GM18909 (cell line): Measurements from ENCODE around the gene HMCN2.

Experiments used
- ATAC-seq: cut with Tn5 transposase; IDR thresholded peaks from one replicate; pipeline ENCODE4 v1.9.1; 2021; ENCODE audit warnings: mild to moderate bottlenecking; ENCODE audit not compliant: unreplicated experiment, poor library complexity

HMCN2 gene

GRCh38 chr9:130443456-130443801 is 177.9 kb downstream of the HMCN2 start:
- no peak for ATAC-seq

DNA sequence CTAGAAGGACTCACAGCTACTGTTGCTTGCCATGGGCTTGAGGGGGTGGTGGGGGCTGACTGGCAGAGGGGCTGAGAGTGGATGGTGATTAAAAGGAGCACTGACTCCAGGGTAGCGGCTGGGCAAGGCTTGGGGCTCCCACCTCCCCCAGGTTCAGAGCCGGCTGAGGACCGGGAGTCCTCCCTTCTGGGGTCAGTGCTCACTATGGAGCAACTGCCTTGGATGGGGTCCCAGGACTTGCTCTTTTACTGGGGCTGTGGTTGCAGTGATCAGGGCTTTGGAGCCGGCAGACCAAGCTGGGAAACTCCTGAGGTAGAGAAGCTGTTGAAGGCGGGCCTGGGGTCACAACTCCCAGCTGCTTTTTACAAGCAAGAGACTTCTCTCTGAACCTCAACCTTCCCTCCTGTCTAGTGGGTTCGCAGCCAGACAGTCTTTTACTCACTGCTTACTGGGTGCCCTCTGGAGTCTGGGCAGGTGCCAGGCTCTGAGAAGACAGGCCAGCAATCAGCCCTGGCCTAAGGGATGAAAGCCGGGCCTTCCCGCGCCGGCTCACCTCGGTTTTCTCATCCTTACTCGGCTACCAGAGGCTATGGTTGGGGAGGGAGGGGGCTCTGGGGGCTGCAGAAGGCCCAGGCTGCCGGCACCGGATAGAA is 178.4 kb downstream of the HMCN2 start:
- ATAC-seq, result no peak

GRCh38 chr9:130444565-130445221 is 179.1 kb downstream of the HMCN2 start, which contains the start of gene ASS1:
ASS1 (plus strand) TSS chr9:130444961; CDS start chr9:130452229, 7,268 bp downstream.
- no peak for ATAC-seq

DNA sequence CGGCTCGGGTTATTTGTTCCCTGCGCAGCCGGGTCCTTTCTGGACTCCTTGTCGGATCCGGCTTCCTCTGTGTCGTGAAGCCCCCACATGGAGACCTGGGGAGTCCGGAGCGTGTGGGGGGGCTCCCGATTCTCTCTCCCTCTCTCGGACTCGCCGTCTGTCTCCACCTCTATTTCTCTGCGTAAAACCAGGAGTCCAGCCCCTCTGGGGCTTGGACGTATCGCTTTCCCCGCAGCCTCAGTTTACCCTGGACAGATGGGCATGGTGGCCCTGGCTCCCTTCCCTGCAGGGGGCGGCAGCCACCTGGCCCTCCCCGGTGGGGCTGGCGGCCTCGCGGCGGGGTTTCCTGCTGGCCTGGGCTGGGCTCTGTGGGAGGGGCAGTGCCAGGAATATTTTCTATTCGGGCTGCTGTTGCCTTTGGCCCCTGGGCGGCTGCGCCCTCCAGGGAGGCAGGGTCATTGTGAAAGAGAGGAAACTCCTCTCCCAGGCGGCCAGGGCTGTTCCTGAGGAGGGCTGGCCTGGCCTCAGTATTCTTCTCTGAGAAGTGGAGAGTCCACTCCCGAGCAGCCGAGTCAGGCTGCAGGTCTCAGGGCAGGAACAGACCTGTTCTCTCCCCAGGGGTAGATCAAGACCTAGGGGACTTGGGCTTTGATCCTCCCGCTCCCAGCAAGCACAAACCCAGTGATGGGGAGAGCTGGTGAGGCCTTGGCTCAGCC is 179.9 kb downstream of the HMCN2 start:
- ATAC-seq, result no peak

DNA sequence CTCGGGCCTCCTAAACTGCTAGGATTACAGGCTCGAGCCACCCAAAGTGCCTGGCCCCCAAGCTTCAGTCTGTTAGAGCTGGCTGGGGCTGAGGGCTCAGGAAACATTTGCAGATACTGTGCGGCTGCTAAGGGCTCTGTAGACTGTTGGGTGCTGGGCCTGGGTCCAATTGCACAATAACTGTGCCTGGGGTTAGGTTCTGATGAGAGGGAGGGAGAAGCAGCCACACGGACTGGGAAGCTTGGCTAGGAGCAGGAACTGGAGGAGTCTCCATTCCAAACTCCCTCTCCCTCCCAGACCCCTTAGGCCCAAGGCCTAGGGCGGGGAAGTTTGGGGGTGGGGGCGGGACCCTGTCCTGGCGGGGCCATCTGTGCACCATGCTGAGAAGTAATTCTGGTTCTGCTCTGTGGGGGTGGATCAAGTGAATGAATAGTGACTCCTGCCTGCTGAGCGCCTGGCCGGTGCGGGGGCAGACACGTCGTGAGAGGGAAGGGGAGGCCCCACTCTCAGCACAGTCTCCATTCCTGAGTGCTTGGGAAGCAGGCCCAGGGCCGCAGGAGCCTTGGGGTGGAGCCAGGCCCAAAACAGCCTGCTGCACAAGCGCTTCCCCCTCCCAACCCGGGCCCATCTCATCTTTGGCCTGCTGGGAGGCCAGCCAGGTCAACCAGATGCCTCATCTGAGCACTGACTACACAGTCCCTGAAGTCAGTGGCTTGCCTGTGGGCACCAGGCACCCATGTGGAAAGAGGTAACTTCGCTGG is 180.7 kb downstream of the HMCN2 start:
- ATAC-seq, result no peak

GRCh38 chr9:130447193-130447816 is 181.7 kb downstream of the HMCN2 start:
- no peak for ATAC-seq

GRCh38 chr9:130448035-130448624 is 182.6 kb downstream of the HMCN2 start:
- ATAC-seq, result no peak

- no peak for ATAC-seq
Observed at GRCh38 chr9:130448771-130449603, 183.4 kb downstream of the HMCN2 start.

DNA sequence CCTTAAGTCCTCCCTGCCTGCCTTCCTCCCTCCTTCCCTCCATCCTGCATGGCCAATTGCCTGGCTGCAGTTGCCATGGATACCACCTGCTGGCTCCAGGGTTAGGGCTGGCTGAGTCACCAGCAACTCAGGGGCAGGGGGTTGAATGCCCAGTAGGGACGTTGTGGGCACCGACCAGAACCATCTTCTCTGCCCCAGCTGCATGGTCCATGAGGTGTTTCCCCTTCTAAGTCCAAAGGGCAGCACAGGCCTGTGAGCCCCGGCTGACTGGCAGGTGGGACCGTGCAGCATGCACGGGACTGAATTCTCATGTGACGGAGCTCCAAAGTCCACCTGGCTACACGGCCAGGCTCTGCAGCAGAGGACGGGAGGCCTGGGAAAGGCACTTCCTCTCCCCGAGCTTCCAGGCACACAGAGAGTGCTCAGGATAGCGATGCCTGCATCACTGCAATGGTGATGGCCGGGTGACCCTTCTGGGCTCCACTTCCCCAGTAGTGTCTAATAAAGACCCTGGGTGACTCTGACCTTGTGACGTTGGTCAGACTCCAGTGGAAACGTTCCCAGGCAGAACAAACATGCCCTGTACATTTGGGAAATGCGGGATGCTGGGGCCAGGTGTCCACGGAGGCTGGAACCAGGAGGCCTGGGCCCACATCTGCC is 184.9 kb downstream of the HMCN2 start:
- no peak for ATAC-seq

GRCh38 chr9:130451004-130451390 is 185.4 kb downstream of the HMCN2 start:
- ATAC-seq, result no peak

GRCh38 chr9:130451509-130452388 is 186.2 kb downstream of the HMCN2 start:
- ATAC-seq, result no peak

DNA sequence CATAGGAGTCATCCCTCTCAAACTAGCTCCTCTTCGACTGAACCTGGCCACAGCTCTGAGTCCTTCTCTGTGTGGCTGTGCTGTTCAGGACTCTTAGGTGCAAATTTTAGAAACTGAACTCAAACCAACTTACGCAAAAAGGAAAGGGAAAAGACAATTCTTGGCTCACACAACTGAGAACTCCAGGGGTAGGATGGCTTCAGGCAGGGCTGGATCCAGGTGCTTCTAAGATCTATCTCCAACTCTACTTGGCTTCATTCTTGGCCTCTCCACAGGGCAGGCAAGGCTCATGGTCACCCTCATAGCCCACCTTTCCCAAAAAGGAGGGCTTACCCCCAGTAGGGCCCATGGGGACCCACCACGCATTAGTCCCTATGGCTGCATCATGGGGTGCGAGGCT is 187.3 kb downstream of the HMCN2 start:
- no peak for ATAC-seq

DNA sequence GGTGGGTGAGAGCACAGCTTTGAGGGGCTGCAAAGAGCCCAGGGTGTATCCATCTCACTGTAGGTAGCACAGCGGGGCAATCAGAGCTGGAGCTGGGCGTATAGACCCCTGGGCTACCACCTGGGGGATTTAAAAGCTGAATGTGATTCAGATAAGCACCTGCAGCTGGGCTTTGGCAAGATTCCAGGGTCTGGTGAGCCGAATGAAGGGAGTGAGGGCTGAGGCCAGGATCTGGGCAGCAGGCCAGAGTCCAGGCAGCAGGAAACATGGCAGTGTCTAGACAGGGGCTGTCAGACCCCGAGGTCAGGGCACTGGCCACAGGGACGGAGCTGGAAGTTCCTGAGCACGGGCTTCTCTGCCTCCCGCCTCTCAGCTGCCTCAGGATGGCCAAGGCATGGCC is 187.9 kb downstream of the HMCN2 start:
- no peak for ATAC-seq

GRCh38 chr9:130454096-130454811 is 188.7 kb downstream of the HMCN2 start:
- ATAC-seq, result no peak

DNA sequence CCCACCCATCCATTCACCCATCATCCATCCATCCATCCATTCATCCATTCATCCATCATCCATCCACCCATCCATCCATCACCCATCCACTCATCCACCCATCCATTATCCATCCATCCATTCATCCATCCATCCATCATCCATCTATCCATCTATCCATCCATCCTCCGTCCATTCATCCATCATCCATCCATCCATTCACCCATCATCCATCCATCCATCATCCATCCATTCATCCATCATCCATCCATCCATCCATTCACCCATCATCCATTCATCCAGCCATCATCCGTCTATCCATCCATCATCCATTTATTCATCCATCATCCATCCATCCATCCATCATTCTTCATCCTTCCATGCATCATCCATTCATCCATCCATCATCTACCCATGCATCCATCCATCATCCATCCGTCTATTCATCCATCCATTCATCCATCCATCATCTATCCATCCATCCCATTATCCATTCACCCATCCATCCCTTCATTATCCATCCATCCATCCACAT is 189.3 kb downstream of the HMCN2 start:
- ATAC-seq, result no peak

DNA sequence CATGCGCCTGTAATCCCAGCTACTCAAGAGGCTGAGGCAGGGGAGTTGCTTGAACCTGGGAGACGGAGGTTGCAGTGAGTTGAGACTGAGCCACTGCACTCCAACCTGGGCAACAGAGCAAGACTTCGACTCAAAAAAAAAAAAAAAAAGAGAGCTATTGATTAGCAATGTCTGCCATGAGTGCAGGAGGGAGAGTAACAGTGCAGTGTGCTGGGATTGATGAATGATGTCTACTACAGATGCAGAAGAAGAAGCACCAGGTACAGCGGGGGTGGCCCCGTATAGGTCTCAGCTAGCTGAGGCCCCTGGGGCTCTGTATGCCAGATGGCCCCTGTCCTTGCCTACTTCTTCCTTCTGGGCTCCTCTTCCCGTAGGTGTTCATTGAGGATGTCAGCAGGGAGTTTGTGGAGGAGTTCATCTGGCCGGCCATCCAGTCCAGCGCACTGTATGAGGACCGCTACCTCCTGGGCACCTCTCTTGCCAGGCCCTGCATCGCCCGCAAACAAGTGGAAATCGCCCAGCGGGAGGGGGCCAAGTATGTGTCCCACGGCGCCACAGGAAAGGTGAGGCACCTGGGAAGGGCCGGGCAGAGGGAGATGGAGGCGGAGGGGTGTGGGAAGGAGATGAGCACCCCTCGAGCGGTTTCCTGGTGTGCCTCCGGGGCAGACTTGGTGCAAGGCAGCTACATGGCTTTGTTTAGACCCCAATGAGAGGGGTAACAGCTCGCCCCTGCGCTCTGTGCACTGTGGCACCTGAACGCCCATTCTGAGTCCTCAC is 192.7 kb downstream of the HMCN2 start:
- no peak for ATAC-seq
